Stimulated activated CD4-positive, alpha-beta T cell treated with anti-CD3 and anti-CD28 coated beads, TNF-alpha, amount 100 ng/mL, for 1 hour (primary cell): Measurements from ENCODE around the gene KLHDC10.
"Not testable (repeated sequence)": the region's sequence is repeated elsewhere in the genome, so short reads cannot be mapped to it uniquely, and the experiment has no call there.

Experiments used
- DNase-seq, 3 donors: peaks; one replicate each; pipeline ENCODE4 v3.0.0-alpha.2; 2020; ENCODE audit warnings: low read depth in 3 of 3, low spot score in 1 of 3

Gene KLHDC10

GRCh38 chr7:130079846-130080394 is 9.6 kb downstream of the KLHDC10 start:
- no peak for DNase-seq

GRCh38 chr7:130083497-130083896 is 13.2 kb downstream of the KLHDC10 start:
- not testable (repeated sequence) for DNase-seq

GRCh38 chr7:130084037-130084875 is 13.9 kb downstream of the KLHDC10 start:
- DNase-seq, result no peak

- not testable (repeated sequence) for DNase-seq
These were observed 14.9 kb downstream of the KLHDC10 start for GRCh38 chr7:130085235-130085634.

GRCh38 chr7:130086938-130087337 is 16.6 kb downstream of the KLHDC10 start:
- no peak for DNase-seq

GRCh38 chr7:130087364-130087763 is 17.0 kb downstream of the KLHDC10 start:
- DNase-seq, result no peak

GRCh38 chr7:130090745-130091532 is 20.6 kb downstream of the KLHDC10 start:
- DNase-seq, result no peak

- no peak for DNase-seq
These were observed 21.7 kb downstream of the KLHDC10 start for GRCh38 chr7:130091999-130092398.

- no peak for DNase-seq
These were observed 22.3 kb downstream of the KLHDC10 start for GRCh38 chr7:130092598-130092997.

- no peak for DNase-seq
These were observed 25.5 kb downstream of the KLHDC10 start for GRCh38 chr7:130095812-130096211.

GRCh38 chr7:130096243-130096827 is 26.0 kb downstream of the KLHDC10 start:
- DNase-seq, result no peak

- DNase-seq, result no peak
These were observed 29.0 kb downstream of the KLHDC10 start for GRCh38 chr7:130099331-130099730.

GRCh38 chr7:130102588-130102987 is 32.3 kb downstream of the KLHDC10 start:
- no peak for DNase-seq

- DNase-seq, result no peak
These were observed 37.8 kb downstream of the KLHDC10 start for GRCh38 chr7:130107949-130108674.

GRCh38 chr7:130108809-130109208 is 38.5 kb downstream of the KLHDC10 start:
- no peak for DNase-seq

GRCh38 chr7:130112093-130112492 is 41.8 kb downstream of the KLHDC10 start:
- DNase-seq, result no peak

GRCh38 chr7:130112662-130113425 is 42.5 kb downstream of the KLHDC10 start:
- no peak for DNase-seq

- DNase-seq, result not testable (repeated sequence)
These were observed 43.1 kb downstream of the KLHDC10 start for GRCh38 chr7:130113426-130113805.

GRCh38 chr7:130113887-130114286 is 43.6 kb downstream of the KLHDC10 start:
- no peak for DNase-seq

GRCh38 chr7:130114374-130114773 is 44.0 kb downstream of the KLHDC10 start:
- no peak for DNase-seq
